IMR-90 (cell line): Measurements from ENCODE around the gene EPB41L4A. TPM values are rescaled to one million over a fixed set of nuclear protein-coding genes. Genes with fewer than 3 reads are reported as not detected.

Experiments
- ATAC-seq: fragments of 200-7000 bp; cut with Tn5 transposase; 2 replicates; pipeline ENCODE4 v1.9.1; 2020; ENCODE audit warnings: low read depth, mild to moderate bottlenecking, moderate library complexity
- BruUV-seq: library from RNA; stranded (reverse); fragments of 400-500 nt; replicated peaks from 2 replicates; lab custom pipeline; 2021; lab: Mats Ljungman, UMichigan
- CTCF ChIA-PET: fragments of 300-600 bp; formaldehyde crosslinking; extraction: SDS; loops from one replicate; lab custom pipeline; 2021; ENCODE audit warnings: antibody characterized with exemption; lab: Yijun Ruan, JAX
- POLR2A ChIA-PET: fragments of 300-600 bp; sonication (Branson Sonifier 250); formaldehyde crosslinking; loops from one replicate; lab custom pipeline; 2022; ENCODE audit warnings: antibody characterized with exemption; ENCODE audit not compliant: unreplicated experiment; lab: Charles Lee
- DNase-seq: peaks from one replicate; pipeline ENCODE4 v3.0.0; 2013
- H2AFZ ChIP-seq: replicated peaks from 2 replicates; pipeline ENCODE3; 2013; ENCODE audit warnings: low read length, mild to moderate bottlenecking; ENCODE audit not compliant: poor library complexity
- H2AK5ac ChIP-seq: 2 replicates; pipeline ENCODE4 v1.6.1; 2013; ENCODE audit warnings: low read depth, low read length, inconsistent platforms
- H2AK9ac ChIP-seq: replicated peaks from 2 replicates; pipeline ENCODE3; 2013; ENCODE audit warnings: mild to moderate bottlenecking, low read depth, low read length, moderate library complexity; ENCODE audit not compliant: poor library complexity
- H2BK120ac ChIP-seq: 2 replicates; pipeline ENCODE4 v1.6.1; 2013; ENCODE audit warnings: low read depth, low read length, inconsistent platforms
- H2BK15ac ChIP-seq: 3 replicates; pipeline ENCODE4 v1.6.1; 2013; ENCODE audit warnings: low read depth, low read length, inconsistent platforms
- H2BK20ac ChIP-seq: 2 replicates; pipeline ENCODE4 v1.6.1; 2013; ENCODE audit warnings: low read depth, mild to moderate bottlenecking, inconsistent platforms, low read length, moderate library complexity
- H2BK5ac ChIP-seq: 2 replicates; pipeline ENCODE4 v1.6.1; 2013; ENCODE audit warnings: mild to moderate bottlenecking, low read depth, low read length, inconsistent platforms; ENCODE audit not compliant: poor library complexity, severe bottlenecking
- H3K14ac ChIP-seq: replicated peaks from 2 replicates; pipeline ENCODE4 v1.6.1; 2013; ENCODE audit warnings: low read depth, low read length, inconsistent platforms
- H3K18ac ChIP-seq: 2 replicates; pipeline ENCODE4 v1.6.1; 2013; ENCODE audit warnings: low read depth, low read length, control low read depth
- H3K23ac ChIP-seq: 2 replicates; pipeline ENCODE4 v1.6.1; 2013; ENCODE audit warnings: low read depth, low read length, inconsistent platforms
- H3K27ac ChIP-seq: 2 replicates; pipeline ENCODE4 v1.5.1; 2013; ENCODE audit warnings: mild to moderate bottlenecking, control low read depth, low read length; ENCODE audit not compliant: insufficient read depth
- H3K27me3 ChIP-seq: 2 replicates; pipeline ENCODE4 v1.6.1; 2013; ENCODE audit warnings: low read length; ENCODE audit not compliant: control insufficient read depth, insufficient read depth
- H3K36me3 ChIP-seq: 2 replicates; pipeline ENCODE4 v1.6.1; 2013; ENCODE audit warnings: low read length, mixed read lengths; ENCODE audit not compliant: control insufficient read depth, insufficient read depth
- H3K4ac ChIP-seq: 2 replicates; pipeline ENCODE4 v1.6.1; 2013; ENCODE audit warnings: low read depth, low read length, inconsistent platforms
- H3K4me1 ChIP-seq: 2 replicates; pipeline ENCODE4 v1.6.1; 2013; ENCODE audit warnings: low read length, mixed read lengths; ENCODE audit not compliant: control insufficient read depth, insufficient read depth
- H3K4me2 ChIP-seq: 2 replicates; pipeline ENCODE4 v1.6.1; 2013; ENCODE audit warnings: low read depth, mild to moderate bottlenecking, control low read depth, low read length, moderate library complexity
- H3K4me3 ChIP-seq: 2 replicates; pipeline ENCODE4 v1.5.1; 2013; ENCODE audit warnings: low read depth, mild to moderate bottlenecking, control low read depth, low read length, moderate library complexity; ENCODE audit not compliant: insufficient read depth
- H3K56ac ChIP-seq: 2 replicates; pipeline ENCODE4 v1.6.1; 2013; ENCODE audit warnings: low read length, inconsistent platforms; ENCODE audit not compliant: insufficient read depth; ENCODE audit errors: extremely low read depth
- H3K79me1 ChIP-seq, 2 experiments: 2 replicates each; pipeline ENCODE4 v1.6.1; 2013; ENCODE audit warnings: low read length in 2 of 2, inconsistent platforms in 1 of 2, low read depth in 1 of 2
- H3K9ac ChIP-seq: 2 replicates; pipeline ENCODE4 v1.6.1; 2013; ENCODE audit warnings: low read depth, low read length, control low read depth
- H3K9me1 ChIP-seq: 2 replicates; pipeline ENCODE4 v1.6.1; 2013; ENCODE audit warnings: low read length, inconsistent platforms; ENCODE audit not compliant: insufficient read depth
- H3K9me3 ChIP-seq: 2 replicates; pipeline ENCODE4 v1.6.1; 2013; ENCODE audit warnings: low read length; ENCODE audit not compliant: control insufficient read depth, insufficient read depth
- H4K20me1 ChIP-seq: 2 replicates; pipeline ENCODE4 v1.6.1; 2013; ENCODE audit warnings: low read length, inconsistent platforms; ENCODE audit not compliant: insufficient read depth
- H4K5ac ChIP-seq: 2 replicates; pipeline ENCODE4 v1.6.1; 2013; ENCODE audit warnings: mild to moderate bottlenecking, low read depth, low read length, control low read depth
- H4K8ac ChIP-seq, 2 experiments: 2 replicates each; pipeline ENCODE4 v1.6.1; 2013; ENCODE audit warnings: low read depth in 2 of 2, low read length in 2 of 2, control low read depth in 1 of 2, inconsistent platforms in 1 of 2
- H4K91ac ChIP-seq: 2 replicates; pipeline ENCODE4 v1.6.1; 2013; ENCODE audit warnings: low read depth, low read length, inconsistent platforms; ENCODE audit not compliant: insufficient read depth
- BHLHE40 ChIP-seq: fragments of 150-350 bp; IDR thresholded peaks from 2 replicates; pipeline ENCODE4 v1.6.1; 2016; ENCODE audit warnings: mild to moderate bottlenecking, low read depth, low read length
- CEBPB ChIP-seq: IDR thresholded peaks from 2 replicates; pipeline ENCODE4 v1.6.1; 2012; ENCODE audit warnings: low read depth, low read length, improper control_type of control experiment
- CHD1 ChIP-seq: IDR thresholded peaks from 2 replicates; pipeline ENCODE4 v1.6.1; 2012; ENCODE audit warnings: low read depth, low read length, improper control_type of control experiment
- MAFK ChIP-seq: IDR thresholded peaks from 2 replicates; pipeline ENCODE4 v1.6.1; 2012; ENCODE audit warnings: low read depth, low read length, improper control_type of control experiment
- MAZ ChIP-seq: IDR thresholded peaks from 2 replicates; pipeline ENCODE4 v1.6.1; 2012; ENCODE audit warnings: low read depth, mild to moderate bottlenecking, low read length, improper control_type of control experiment, moderate library complexity, borderline replicate concordance
- MXI1 ChIP-seq: IDR thresholded peaks from 2 replicates; pipeline ENCODE4 v1.6.1; 2012; ENCODE audit warnings: low read depth, mild to moderate bottlenecking, low read length, moderate library complexity, borderline replicate concordance
- NFE2L2 ChIP-seq: fragments of 150-350 bp; IDR thresholded peaks from 2 replicates; pipeline ENCODE4 v1.6.1; 2016; ENCODE audit warnings: low read depth, mild to moderate bottlenecking, low read length
- POLR2A ChIP-seq: IDR thresholded peaks from 2 replicates; pipeline ENCODE4 v1.6.1; 2012; ENCODE audit warnings: mild to moderate bottlenecking, low read depth, low read length
- RAD21 ChIP-seq: IDR thresholded peaks from 2 replicates; pipeline ENCODE4 v1.6.1; 2012; ENCODE audit warnings: low read length, improper control_type of control experiment
- RCOR1 ChIP-seq: IDR thresholded peaks from 2 replicates; pipeline ENCODE4 v1.6.1; 2012; ENCODE audit warnings: mild to moderate bottlenecking, low read length, improper control_type of control experiment; ENCODE audit not compliant: insufficient replicate concordance
- RFX5 ChIP-seq: IDR thresholded peaks from 2 replicates; pipeline ENCODE4 v1.8.0; 2012; ENCODE audit warnings: low read depth, mild to moderate bottlenecking, low read length, moderate library complexity
- SMC3 ChIP-seq: fragments of 150-350 bp; IDR thresholded peaks from 2 replicates; pipeline ENCODE4 v1.6.1; 2016; ENCODE audit warnings: low read depth, mild to moderate bottlenecking, antibody characterized with exemption, low read length, moderate library complexity
- WGBS, 2 experiments: methylation state at CpG; one replicate each; pipeline versions ENCODE4 v1.1.5 to v1.1.7; 2013; ENCODE audit warnings: missing lambda C conversion rate in 2 of 2; ENCODE audit not compliant: insufficient read length in 1 of 2; ENCODE audit errors: extremely low coverage in 2 of 2; 5-methylcytosine and 5-hydroxymethylcytosine counted together
- dilution Hi-C: fragments of 300-500 bp; cut with HindIII; formaldehyde crosslinking; loops from one replicate; pipeline ENCODE4 v1.14.3; 2018; ENCODE audit warnings: low sequenced_read_pairs; ENCODE audit not compliant: unreplicated experiment
- in situ Hi-C: fragments of 300-500 bp; cut with MboI; formaldehyde crosslinking; loops from 3 replicates; pipeline ENCODE4 v1.14.3; 2019; ENCODE audit warnings: low sequenced_read_pairs, inconsistent platforms, mixed read lengths
- intact Hi-C: fragments of 100-400 bp; cut with micrococcal nuclease; formaldehyde crosslinking; loops from 2 replicates; pipeline ENCODE4 v1.10.0; 2022
- polyA plus RNA-seq, 3 experiments: library from polyadenylated mRNA; depleted of rRNA; stranded (reverse); fragments of >200 nt; gene quantifications; 2 replicates each; pipeline ENCODE4 v1.2.3, GENCODE V29; 2012; ENCODE audit warnings: low replicate concordance in 1 of 3
- total RNA-seq: library from RNA; depleted of rRNA; stranded (reverse); fragments of >200 nt; gene quantifications from 2 replicates; pipeline ENCODE4 v1.2.3, GENCODE V29; 2012
- TF ChIP-seq, protein P1 (sequence below): conservative IDR thresholded peaks from 2 replicates; pipeline ENCODE4 v1.5.1; 2012; ENCODE audit warnings: mild to moderate bottlenecking, low read depth, low read length, improper control_type of control experiment

The EPB41L4A gene
- total and polyA plus RNA-seq, 2 of the 4 experiments (the other 2 are of a cell fraction): under 0.01 to 0.02 TPM

DNA sequence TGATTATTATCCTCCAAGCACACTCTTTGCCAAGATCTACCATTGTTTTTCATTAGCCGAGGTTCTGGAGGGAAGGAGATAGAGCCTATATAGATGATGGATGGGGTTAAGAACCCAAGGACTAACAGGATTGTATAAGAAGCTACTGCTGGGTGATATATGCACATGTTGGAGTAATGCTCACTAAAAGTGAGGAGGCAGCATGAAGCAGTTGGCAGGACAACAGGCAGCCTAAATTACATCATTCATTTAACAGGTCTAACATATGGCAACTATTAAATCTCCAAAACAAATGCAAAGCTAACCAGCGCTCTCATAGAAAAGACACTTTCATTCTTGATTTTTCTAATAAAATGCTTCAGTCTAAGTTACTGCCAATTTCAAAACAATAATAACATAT, 293.2 kb downstream of the EPB41L4A start:
- no peak overlapping the region for H3K4me2 ChIP-seq
- DNase-seq (peak; percentile 40), ATAC-seq (no peak)
- no peak overlapping the region for H3K18ac ChIP-seq
- no peak overlapping the region for H2AK9ac ChIP-seq
- H2AFZ ChIP-seq: no peak overlapping the region
- CTCF ChIA-PET: no interaction called here
- no peaks in the 10 kb centered on the region; the same call in 1 of the 2 replicates for H3K4me1 ChIP-seq
- no TSS peak for BruUV-seq
- H3K14ac ChIP-seq: no peak overlapping the region
- WGBS, 2 experiments: no CpG with 5 or more reads among the region's 2 CpGs
- H3K79me1 ChIP-seq: no peaks in the 10 kb centered on the region
- dilution Hi-C loops: no loop called here
- H3K9ac ChIP-seq: no peak overlapping the region
- TF ChIP-seq CEBPB (no peak), RCOR1 (no peak), POLR2A (no peak), SMC3 (no peak), CHD1 (no peak), MAFK (no peak), MXI1 (no peak), BHLHE40 (no peak), RAD21 (no peak), RFX5 (no peak), MAZ (no peak), NFE2L2 (no peak)
- TF ChIP-seq, protein P1, sequence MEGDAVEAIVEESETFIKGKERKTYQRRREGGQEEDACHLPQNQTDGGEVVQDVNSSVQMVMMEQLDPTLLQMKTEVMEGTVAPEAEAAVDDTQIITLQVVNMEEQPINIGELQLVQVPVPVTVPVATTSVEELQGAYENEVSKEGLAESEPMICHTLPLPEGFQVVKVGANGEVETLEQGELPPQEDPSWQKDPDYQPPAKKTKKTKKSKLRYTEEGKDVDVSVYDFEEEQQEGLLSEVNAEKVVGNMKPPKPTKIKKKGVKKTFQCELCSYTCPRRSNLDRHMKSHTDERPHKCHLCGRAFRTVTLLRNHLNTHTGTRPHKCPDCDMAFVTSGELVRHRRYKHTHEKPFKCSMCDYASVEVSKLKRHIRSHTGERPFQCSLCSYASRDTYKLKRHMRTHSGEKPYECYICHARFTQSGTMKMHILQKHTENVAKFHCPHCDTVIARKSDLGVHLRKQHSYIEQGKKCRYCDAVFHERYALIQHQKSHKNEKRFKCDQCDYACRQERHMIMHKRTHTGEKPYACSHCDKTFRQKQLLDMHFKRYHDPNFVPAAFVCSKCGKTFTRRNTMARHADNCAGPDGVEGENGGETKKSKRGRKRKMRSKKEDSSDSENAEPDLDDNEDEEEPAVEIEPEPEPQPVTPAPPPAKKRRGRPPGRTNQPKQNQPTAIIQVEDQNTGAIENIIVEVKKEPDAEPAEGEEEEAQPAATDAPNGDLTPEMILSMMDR: no peak
- H3K36me3 ChIP-seq: no peaks in the 10 kb centered on the region
- H2BK120ac ChIP-seq: no peak overlapping the region
- no peak overlapping the region for H2BK15ac ChIP-seq
- H4K8ac ChIP-seq: no peak overlapping the region
- no peak overlapping the region for H3K56ac ChIP-seq
- H2BK5ac ChIP-seq: no peak overlapping the region
- intact Hi-C loops: no loop called here
- no peak overlapping the region for H3K23ac ChIP-seq
- no peak overlapping the region for H4K5ac ChIP-seq
- H3K9me3 ChIP-seq: peaks cover under 1% of the 10 kb centered on the region
- H3K9me1 ChIP-seq: no peaks in the 10 kb centered on the region
- no peak overlapping the region for H4K91ac ChIP-seq
- no peak overlapping the region for H3K27ac ChIP-seq
- no peak overlapping the region for H3K4ac ChIP-seq
- no peak overlapping the region for H3K4me3 ChIP-seq
- no peaks in the 10 kb centered on the region for H4K20me1 ChIP-seq
- POLR2A ChIA-PET: no interaction called here
- in situ Hi-C loops: no loop called here
- H2BK20ac ChIP-seq: no peak overlapping the region
- no peaks in the 10 kb centered on the region; the same call in 1 of the 2 replicates for H3K27me3 ChIP-seq
- no peak overlapping the region for H2AK5ac ChIP-seq
